Type B pancreatic cell (in vitro differentiated cells): ENCODE results near the gene BEAN1. TPM values are rescaled to one million over a fixed set of nuclear protein-coding genes. Genes with fewer than 3 reads are reported as not detected.

Experiments used
- DNase-seq: peaks from one replicate; pipeline ENCODE4 v3.0.0; 2021; ENCODE audit warnings: mixed read lengths; ENCODE audit not compliant: unreplicated experiment; ENCODE audit errors: extremely low spot score
- H3K27ac Mint-ChIP-seq: 2 replicates; pipeline ENCODE4 v1.8.0; 2021; ENCODE audit warnings: mild to moderate bottlenecking, mixed read lengths
- H3K27me3 Mint-ChIP-seq: 2 replicates; pipeline ENCODE4 v1.8.0; 2021; ENCODE audit warnings: mixed read lengths
- H3K36me3 Mint-ChIP-seq: 2 replicates; pipeline ENCODE4 v1.8.0; 2021; ENCODE audit warnings: mixed read lengths
- H3K4me1 Mint-ChIP-seq: one replicate; pipeline ENCODE4 v1.8.0; 2021; ENCODE audit warnings: mixed read lengths; ENCODE audit not compliant: unreplicated experiment
- H3K4me3 Mint-ChIP-seq: 2 replicates; pipeline ENCODE4 v1.8.0; 2021; ENCODE audit warnings: mild to moderate bottlenecking, mixed read lengths
- H3K9me3 Mint-ChIP-seq: 2 replicates; pipeline ENCODE4 v1.8.0; 2021; ENCODE audit warnings: mixed read lengths
- total RNA-seq: library from RNA; stranded (reverse); gene quantifications from 2 replicates; pipeline ENCODE4 v1.2.1, GENCODE V29; 2021; ENCODE audit warnings: low replicate concordance
- TF ChIP-seq, protein P1 (sequence below): fragments of 200-600 bp; sonication (generic); conservative IDR thresholded peaks from 2 replicates; pipeline ENCODE4 v1.5.0; 2021; ENCODE audit warnings: antibody characterized with exemption, mild to moderate bottlenecking

The BEAN1 gene
- total RNA-seq, 1 donor from 2014 or later = 1.1 TPM

DNA sequence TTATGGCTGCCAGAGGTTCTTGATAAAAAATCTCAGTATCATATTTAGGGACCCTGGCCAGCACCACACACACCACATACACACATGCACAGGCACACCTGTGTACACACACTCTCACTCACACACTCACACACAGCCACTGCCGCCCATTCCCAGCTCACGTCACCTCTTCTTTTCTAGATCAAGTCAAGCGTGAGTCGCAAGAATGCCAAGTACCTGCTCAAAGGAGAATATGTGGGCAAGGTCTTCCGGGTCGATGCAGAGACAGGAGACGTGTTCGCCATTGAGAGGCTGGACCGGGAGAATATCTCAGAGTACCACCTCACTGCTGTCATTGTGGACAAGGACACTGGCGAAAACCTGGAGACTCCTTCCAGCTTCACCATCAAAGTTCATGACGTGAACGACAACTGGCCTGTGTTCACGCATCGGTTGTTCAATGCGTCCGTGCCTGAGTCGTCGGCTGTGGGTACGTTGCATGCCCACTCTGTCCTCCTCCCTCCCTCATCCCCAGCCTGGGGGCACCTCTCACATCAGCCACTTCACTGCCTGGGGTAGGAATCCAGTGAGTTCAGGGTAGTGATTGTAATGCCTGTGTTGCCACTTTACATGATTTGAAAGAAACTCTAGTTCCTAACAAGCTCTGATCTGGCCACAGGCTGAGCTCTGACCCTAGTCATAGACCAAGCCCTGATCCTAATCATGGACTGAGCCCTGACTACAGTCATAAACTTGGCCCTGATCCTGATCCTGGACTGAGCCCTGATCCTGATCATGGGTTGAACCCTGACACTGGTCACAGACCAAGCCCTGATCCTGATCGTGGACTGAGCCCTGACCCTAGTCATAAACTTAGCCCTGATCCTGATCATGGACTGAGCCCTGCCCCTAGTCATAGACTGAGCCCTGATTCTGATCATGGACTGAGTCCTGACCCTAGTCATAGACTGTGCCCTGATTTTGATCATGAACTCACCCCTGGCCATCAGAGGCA is 40.2 kb upstream of the BEAN1 start:
- DNase-seq = peak; percentile 52
- H3K36me3 Mint-ChIP-seq = no peaks in the 10 kb centered on the region
- peaks cover 13% of the 10 kb centered on the region for H3K4me1 Mint-ChIP-seq
- no peaks in the 10 kb centered on the region for H3K27me3 Mint-ChIP-seq
- no peaks in the 10 kb centered on the region for H3K9me3 Mint-ChIP-seq
- no peak overlapping the region for H3K27ac Mint-ChIP-seq
- TF ChIP-seq, protein P1, sequence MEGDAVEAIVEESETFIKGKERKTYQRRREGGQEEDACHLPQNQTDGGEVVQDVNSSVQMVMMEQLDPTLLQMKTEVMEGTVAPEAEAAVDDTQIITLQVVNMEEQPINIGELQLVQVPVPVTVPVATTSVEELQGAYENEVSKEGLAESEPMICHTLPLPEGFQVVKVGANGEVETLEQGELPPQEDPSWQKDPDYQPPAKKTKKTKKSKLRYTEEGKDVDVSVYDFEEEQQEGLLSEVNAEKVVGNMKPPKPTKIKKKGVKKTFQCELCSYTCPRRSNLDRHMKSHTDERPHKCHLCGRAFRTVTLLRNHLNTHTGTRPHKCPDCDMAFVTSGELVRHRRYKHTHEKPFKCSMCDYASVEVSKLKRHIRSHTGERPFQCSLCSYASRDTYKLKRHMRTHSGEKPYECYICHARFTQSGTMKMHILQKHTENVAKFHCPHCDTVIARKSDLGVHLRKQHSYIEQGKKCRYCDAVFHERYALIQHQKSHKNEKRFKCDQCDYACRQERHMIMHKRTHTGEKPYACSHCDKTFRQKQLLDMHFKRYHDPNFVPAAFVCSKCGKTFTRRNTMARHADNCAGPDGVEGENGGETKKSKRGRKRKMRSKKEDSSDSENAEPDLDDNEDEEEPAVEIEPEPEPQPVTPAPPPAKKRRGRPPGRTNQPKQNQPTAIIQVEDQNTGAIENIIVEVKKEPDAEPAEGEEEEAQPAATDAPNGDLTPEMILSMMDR = no peak
- no peak overlapping the region for H3K4me3 Mint-ChIP-seq

DNA sequence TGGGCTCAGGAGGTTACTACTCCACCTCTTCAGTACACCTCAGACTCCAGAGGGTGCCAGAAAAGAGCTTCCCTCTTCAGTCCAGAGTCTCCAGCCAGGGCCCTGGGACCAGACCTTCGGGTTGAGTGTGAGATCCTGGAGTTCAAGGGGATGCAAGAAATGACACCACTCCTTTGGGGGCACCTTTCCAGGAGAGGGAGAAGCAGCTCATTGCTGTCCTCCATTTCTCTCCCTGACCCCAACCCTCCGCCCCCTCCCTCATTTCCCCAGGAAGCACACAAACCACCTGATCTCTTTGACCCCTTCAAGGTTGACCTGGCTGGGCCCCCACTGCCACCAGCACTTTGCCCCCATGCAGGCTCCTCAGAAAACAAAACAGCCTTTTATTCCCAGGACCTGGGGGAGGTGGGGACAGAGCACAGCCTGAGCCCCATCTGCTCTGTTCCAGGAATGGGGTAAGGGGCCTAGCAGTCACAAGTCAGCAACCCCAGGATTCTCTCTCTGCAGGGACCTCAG is 39.2 kb upstream of the BEAN1 start:
- Mint-ChIP-seq H3K4me1 (peaks cover 10% of the 10 kb centered on the region), H3K9me3 (no peaks in the 10 kb centered on the region), H3K4me3 (no peak overlapping the region), H3K27ac (no peak overlapping the region), H3K36me3 (no peaks in the 10 kb centered on the region), H3K27me3 (no peaks in the 10 kb centered on the region)
- TF ChIP-seq, protein P1 = no peak
- peak; percentile 31 for DNase-seq

DNA sequence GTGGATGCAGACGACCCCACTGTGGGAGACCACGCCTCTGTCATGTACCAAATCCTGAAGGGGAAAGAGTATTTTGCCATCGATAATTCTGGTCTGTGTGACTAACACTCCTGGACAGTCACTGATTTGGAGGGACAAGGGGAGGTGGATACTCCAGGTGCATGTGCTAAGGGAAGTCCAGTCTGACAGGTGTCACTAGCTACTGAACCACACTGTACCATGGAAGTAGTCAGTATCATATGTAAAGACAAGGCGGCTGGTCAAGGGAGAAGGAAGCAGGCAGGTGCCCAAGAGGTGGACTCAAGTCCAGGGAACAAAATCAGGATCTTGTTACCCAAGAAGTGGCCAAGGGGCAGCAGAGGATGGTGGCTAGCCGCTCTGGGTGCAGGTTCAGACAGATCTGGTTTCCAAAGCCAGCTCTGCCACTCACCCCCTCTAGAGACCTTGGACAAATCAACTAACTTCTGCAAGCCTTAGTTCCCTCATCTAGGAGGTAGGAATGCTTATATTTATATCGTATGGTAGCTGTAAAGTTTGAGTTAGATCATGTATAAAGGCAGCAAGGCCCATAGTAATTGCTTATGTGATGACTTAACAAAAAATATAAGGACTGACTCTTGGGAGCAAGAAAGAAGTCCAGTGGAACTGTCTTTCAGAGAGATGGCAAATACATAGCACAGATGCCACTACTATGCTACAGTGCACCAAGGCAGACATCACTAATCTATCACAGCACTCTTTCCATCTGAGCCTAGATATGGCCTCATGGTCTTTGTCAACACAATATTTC is 38.5 kb upstream of the BEAN1 start:
- Mint-ChIP-seq H3K27ac (no peak overlapping the region), H3K4me1 (peaks cover 3% of the 10 kb centered on the region), H3K36me3 (no peaks in the 10 kb centered on the region), H3K4me3 (no peak overlapping the region), H3K9me3 (no peaks in the 10 kb centered on the region), H3K27me3 (no peaks in the 10 kb centered on the region)
- DNase-seq = no peak
- TF ChIP-seq, protein P1 = no peak

DNA sequence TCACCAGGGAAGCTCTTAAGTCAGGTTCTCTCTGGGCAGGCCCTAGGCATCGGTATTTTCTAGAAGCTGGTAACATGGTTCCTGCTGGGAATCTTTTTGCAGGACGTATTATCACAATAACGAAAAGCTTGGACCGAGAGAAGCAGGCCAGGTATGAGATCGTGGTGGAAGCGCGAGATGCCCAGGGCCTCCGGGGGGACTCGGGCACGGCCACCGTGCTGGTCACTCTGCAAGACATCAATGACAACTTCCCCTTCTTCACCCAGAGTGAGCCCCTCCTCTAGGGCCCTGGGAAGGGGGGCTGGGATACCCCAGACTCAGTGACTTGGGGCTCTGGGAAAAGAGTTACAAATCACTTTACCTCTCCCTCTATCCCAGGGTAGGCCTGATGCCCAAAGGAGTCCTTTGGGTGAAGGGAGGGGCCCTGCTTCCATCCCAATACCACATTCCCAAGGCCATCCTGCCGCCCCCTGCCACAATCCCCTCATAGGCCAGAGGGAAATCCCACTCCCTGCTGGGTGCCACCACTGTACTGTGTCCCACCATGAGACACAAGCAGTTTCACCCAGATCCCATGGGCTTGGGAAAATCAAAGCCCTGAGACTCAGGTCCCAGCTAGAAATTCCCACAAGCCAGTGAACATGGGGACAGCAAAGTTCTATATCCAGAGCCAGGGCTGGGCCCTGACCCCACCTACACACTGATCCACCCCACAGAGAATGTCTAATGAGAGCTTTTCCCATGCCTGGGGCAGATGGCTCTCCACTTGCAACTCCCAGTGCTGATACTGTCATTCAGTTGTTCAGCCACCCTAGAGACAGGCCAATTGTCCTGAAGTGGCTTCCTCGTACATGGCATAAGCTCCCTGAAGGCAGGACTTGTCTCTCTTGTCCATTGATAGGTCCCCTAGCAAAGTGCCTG is 37.6 kb upstream of the BEAN1 start:
- H3K4me3 Mint-ChIP-seq = no peak overlapping the region

More for the DNA sequence above, 37.6 kb upstream of the BEAN1 start:
- Mint-ChIP-seq H3K27me3 (no peaks in the 10 kb centered on the region), H3K4me1 (no peaks in the 10 kb centered on the region), H3K27ac (no peak overlapping the region), H3K9me3 (no peaks in the 10 kb centered on the region), H3K36me3 (no peaks in the 10 kb centered on the region)
- peak; percentile 54 for DNase-seq
- TF ChIP-seq, protein P1 = no peak
